NCI-H226 (cell line): ENCODE results near the gene POLR3K.

Experiments
- DNase-seq: peaks from one replicate; pipeline ENCODE4 v3.0.0-alpha.2; 2015

Gene POLR3K

DNA sequence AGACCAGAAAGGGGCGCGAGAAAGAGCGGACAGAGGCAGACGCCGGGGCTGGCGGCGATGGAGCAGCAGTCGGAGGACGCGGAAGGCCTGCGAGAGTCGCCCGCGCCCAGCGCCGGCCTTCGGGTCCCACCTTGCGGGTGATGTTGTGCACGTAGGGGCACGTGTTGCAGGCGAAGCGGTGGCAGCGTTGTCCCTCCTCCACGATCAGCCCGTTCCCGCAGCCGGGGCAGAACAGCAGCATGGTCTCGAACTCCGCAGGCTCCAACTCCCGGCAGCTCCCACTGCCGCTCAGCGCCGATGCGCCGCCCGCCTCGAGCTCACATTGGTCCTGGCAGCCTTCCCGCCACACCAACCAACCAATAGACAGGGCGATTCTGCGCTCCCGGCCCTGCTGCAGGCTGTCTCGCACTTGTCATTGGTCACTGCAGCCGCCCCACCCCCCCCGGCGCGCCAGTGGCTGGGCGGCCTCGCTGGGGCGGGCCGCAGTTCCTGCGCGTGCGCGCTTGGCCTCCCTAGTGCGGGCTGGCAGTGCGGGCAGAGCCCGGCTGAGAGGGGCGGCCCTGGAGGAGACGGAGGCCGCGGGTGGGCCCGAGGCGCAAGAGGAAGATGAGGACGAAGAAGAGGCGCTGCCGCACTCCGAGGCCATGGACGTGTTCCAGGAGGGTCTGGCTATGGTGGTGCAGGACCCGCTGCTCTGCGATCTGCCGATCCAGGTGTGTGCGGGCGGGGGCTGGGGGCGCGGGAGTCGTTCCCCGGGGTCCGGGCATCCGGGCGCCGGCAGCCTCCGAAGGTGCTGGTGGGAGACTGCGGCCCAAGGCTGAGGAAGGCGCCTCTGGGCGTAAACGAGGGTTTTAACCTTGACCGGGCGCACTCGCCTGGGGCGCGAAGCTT lies at the start of gene POLR3K, which contains the start of gene SNRNP25:
POLR3K (minus strand) TSS at position 263 of the 891 bp plus-strand sequence; CDS start at position 241, 22 bp downstream.
SNRNP25 (plus strand) TSS at position 483 of the 891 bp plus-strand sequence; CDS start at position 672, 189 bp downstream.
- DNase-seq = peak; percentile 99

DNA sequence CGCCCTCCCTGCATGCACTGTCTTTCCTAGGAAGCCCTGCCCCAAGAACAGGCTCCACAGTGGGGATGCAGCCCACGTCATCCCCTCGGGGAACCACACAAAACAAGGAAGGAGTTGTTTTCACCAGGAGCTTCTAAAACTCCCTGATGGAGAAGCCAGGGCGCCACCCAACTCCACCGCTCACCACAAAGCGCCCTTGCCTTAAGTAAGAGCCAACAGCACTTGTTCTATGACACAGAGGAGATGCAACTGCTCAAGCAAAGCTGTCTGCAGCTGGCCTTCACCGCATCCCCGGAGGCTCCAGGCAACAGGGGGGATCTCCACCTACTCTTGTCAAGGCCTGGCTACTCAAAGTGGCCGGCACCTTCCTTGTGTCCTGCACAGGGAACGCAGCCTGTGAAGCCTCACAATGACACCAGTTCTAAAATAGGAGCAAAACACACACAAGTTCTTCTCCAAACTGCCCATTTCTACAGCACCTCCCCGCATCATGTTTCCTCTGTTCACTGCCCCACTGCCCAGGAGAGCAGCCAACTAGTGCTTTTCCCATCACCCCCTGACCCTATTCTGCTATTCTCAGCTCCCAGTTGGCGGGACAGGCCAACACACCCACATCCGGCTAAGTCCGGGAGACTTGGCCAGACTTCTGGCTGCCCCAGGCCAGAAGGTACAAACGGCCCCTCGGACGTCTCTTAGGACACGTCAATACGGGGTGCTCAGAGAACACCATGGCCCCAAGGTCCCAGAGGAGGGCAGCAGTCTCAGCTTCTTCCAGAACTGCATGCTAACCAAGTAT lies 48.9 kb upstream of the POLR3K start:
- DNase-seq = no peak

DNA sequence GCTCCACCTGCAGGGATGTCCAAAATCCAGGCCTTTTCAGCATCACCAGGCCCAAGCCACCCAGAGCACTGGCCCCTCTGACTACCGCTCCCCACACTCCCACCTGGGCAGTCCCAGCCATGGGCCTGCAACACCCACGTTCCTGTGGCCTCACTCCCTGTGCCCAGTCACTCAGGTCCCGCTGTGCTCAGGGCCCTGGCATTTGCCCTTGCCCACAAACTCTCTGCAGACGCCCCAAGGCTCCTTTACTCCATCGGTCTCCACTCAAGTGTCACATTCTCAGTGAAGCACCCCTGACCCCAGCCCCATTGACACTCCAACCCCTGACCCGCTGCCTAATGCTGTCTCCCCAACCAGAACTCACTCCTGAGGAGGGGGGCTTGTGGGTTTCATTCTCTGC lies 48.2 kb upstream of the POLR3K start:
- no peak for DNase-seq

DNA sequence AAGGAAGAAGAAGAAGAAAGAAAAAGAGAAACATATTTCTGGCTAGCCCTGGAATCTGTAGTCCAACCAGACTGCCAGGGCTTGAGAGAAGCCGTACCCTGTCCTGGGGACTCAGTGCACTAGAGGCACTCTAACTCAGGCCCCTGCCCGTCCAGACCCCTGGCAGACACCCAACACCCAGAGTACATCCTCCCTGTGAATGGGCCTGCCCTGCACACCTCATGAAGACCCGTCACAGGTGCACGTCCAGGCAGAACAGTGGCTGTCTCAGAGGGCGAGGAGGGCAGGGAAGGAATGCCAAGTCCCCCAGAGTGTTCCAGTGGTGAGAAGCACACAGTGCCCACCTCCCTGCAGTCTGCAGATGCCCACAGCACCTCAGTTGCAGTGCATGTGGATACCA lies 47.6 kb upstream of the POLR3K start:
- no peak for DNase-seq

- peak; percentile 40 for DNase-seq
Observed at GRCh38 chr16:97822-98221, 44.4 kb upstream of the POLR3K start.

GRCh38 chr16:96935-97381 lies 43.5 kb upstream of the POLR3K start:
- DNase-seq = peak; percentile 74

DNA sequence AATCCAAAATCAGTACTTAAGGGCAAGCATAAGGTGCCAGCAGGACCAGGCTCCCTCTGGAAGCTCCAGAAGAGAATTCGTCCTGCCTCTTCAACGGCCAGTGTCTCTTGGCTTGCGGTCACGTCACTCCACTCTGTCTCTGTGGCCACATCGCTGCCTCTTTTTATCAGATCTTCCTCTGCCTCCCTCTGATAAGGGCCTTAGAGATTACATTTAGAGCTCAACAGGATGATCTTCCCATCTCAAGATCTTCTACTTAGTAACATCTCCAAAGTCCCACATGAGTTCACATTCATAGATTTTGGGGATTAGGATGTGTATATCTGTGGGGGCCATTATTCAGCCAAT lies 41.5 kb upstream of the POLR3K start:
- DNase-seq = no peak

- no peak for DNase-seq
Observed at GRCh38 chr16:92431-93339, 39.3 kb upstream of the POLR3K start.

GRCh38 chr16:91484-91883 lies 38.1 kb upstream of the POLR3K start:
- no peak for DNase-seq

- DNase-seq = no peak
Observed at GRCh38 chr16:89391-90302, 36.2 kb upstream of the POLR3K start.

- no peak for DNase-seq
Observed at GRCh38 chr16:88613-89012, 35.2 kb upstream of the POLR3K start.

DNA sequence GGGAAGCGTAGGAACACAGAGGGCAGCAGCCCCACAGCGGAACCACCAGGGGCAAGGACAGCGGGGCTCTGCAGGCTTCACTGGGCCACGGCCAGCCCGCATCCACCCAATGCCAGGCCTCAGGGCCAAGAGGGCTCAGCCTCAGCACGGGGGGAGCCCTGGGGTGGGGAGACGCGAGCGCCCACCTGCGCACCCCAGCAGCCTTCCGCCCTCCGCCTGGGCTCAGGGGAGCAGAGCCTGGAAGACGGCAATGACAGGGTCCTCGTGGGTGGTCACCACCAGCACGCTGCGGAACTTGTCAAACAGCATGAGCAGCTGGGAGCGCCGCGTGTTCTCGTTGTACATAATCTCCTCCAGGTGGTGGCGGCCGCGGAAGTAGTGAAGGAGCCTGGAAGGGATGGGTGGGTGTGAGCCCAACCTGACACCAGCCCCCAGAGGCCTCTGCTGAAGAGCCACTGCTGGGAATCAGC lies 33.1 kb upstream of the POLR3K start:
- DNase-seq = no peak

GRCh38 chr16:85865-86264 lies 32.5 kb upstream of the POLR3K start:
- no peak for DNase-seq

GRCh38 chr16:85407-85782 lies 32.0 kb upstream of the POLR3K start:
- no peak for DNase-seq

GRCh38 chr16:84718-85406 lies 31.5 kb upstream of the POLR3K start:
- peak; percentile 92 for DNase-seq

GRCh38 chr16:83781-84615 lies 30.6 kb upstream of the POLR3K start:
- DNase-seq = no peak

DNA sequence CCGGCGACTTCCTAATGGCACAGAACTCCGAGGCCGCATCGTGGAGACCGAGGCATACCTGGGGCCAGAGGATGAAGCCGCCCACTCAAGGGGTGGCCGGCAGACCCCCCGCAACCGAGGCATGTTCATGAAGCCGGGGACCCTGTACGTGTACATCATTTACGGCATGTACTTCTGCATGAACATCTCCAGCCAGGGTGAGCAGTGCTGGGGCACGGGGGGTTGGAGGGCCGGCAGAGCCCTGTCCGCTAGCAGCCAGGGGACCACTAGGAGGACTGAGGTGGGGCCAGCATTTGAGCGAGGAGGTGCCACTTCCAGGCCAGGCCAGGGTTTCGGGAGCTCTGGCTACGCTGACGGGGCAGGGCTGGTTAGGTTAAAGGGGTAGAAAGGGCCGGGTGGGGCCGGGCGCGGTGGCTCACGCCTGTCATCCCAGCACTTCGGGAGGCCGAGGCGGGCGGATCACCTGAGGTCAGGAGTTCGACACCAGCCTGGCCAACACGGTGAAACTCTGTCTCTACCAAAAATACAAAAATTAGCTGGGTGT lies 29.7 kb upstream of the POLR3K start:
- no peak for DNase-seq

DNA sequence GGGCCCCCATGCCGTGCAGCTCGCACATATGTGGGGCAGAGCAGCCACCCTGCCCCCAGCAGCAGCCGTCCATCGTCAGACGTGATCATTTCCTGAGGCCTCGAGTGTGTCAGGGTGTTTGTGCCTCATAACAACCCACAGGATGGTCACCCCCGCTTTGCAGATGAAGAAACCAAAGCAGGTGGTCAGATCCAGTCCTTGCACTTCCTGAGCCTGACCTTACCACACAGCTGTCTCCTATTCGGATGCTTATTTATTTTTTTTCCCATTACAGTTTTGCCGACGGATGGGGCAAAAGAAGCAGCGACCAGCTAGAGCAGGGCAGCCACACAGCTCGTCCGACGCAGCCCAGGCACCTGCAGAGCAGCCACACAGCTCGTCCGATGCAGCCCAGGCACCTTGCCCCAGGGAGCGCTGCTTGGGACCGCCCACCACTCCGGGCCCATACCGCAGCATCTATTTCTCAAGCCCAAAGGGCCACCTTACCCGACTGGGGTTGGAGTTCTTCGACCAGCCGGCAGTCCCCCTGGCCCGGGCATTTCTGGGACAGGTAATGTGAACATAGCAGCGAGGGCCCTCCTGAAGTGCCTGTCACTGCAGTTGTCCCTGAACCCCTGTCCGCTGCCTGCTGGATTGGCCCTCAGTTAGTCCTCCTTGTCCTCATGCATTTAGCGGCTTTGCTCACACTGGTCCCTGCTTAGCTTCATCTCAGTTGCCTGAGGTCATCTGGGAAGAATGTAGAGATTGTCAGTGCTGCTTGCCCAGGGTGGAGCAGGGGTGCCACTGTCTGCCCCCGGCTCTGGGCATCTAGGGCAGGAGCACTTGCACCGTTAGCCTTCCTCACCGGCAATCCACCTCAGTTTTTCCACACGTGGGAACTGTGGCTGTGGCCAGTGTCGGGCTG lies 26.0 kb upstream of the POLR3K start:
- no peak for DNase-seq
